RCC 7860 (cell line): ENCODE results near the gene LCN10.

Experiments used
- DNase-seq: peaks from one replicate; pipeline ENCODE4 v3.0.0-alpha.2; 2015; ENCODE audit warnings: low spot score
- FAIRE-seq: peaks from 2 replicates; lab custom pipeline; 2012; peaks lifted over from hg19 to GRCh38; lab: Jason Lieb, UNC

Gene LCN10

DNA sequence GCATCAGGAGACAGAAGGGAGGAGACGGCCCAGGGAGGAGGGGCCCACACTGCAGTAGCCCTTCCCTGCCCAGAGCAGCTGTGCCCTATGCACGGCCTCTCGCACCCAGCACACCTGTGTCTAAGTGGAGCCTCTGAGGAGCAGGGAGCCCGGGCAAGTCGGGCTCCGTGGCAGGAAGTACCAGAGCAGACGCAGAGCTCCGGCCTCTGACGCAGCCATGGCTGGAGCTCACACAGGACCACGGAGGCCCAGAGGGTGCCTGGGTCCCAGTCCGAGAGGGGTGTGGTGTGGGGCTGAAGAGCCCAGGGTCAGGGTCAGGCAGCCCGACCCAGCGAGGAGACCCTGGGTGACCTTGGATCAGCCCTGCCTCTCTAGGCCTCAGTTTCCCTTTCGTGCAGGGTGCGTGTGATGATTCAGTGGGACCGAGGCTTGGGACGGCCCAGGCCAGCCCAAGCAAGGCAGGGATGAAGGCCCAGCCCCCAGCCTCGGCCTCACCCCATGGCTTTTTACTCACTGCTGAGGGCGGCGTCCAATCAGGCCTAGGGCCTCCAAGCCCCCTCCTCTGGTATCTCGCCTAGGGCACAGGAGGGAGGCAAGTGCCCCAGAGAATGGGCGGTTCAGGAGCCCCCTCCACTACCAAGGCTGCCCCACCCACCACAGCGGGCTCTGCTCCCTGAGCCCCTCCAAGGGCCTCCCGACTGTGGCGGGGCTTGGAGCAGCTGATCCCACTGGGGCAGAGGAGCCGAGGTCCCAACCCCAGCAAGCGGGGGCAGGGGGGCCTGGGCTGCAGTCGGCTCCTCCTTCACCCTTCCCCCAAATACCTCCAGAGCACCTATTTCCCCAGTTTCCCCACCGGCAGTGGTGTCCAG is 51.2 kb downstream of the LCN10 start:
- DNase-seq, result no peak

DNA sequence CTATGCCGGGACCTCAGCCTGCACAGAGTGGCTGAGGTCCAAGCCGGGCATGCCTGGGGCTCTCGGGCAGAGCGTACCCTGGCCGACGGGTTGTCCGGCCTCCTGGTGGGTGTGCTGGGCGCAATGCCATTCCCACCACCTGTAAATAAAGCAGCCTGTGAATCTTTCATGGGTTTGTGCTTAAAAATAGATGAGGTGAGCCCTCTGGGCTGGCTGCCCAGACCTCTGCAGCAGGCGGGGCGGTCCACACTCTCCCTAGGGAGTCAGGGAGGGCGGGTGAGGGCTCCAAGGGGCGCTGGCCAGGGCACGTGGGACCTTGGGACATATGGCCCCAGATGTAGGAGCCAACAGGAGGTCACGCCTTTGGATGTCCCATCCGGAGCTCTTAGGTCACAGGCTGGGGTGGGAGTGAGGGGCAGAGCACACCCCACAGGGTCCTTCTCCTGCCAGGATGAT is 51.9 kb downstream of the LCN10 start:
- FAIRE-seq (no peak), DNase-seq (no peak)

More for the DNA sequence above, 51.2 kb downstream of the LCN10 start:
- no peak for FAIRE-seq

DNA sequence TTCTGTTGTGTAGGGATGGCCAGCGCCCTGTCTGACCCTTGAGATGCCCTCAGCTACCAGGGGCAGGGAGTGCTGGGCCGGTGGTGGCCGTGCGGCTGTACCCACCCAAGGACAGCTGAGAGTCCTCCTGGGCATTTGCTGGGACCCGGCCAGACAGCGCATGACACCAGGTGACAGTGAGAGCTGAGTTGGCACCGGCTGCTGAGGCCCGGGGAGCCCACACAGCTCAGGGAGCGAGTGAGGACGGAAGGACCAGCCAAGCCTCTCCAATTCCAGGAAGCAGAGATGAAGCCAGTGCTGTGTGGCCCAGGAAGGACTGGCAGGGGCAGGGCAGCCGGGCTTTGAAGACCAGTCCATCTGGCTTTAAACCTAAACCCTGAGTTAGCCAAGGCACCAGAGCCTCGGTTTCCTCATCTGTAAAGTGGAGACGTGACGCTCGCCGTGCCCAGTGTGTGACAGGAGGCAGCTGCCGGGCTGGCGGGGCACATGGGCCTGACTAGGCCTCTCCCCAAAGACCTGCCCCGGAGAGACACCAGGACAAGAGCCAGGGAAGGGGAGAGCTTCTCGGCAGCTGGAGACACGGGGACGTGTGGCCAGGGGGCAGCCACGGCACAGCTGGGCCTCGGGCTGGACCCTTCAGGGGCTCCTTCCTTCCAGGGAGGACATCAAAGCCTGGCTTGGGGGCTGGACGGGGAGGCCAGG is 52.5 kb downstream of the LCN10 start:
- FAIRE-seq, result no peak

DNA sequence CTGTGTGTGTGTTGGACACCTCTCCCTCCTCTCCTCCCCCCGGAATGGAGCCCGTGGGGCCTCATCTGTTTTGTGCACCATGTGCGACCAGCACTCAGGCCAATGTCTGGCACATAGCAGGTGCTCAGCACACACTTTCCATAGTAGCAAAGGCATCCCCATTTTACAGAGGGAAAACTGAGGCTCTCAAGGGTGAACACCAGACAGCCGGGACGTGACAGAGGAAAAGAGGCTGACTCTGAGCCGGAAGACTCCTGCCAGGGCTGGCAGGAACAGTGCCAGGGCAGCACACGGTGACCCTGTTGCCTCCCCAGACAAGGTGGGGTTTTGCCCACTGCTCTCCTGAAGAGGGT is 53.7 kb downstream of the LCN10 start:
- DNase-seq, result no peak
- FAIRE-seq, result no peak

More for the DNA sequence above, 52.5 kb downstream of the LCN10 start:
- no peak for DNase-seq

DNA sequence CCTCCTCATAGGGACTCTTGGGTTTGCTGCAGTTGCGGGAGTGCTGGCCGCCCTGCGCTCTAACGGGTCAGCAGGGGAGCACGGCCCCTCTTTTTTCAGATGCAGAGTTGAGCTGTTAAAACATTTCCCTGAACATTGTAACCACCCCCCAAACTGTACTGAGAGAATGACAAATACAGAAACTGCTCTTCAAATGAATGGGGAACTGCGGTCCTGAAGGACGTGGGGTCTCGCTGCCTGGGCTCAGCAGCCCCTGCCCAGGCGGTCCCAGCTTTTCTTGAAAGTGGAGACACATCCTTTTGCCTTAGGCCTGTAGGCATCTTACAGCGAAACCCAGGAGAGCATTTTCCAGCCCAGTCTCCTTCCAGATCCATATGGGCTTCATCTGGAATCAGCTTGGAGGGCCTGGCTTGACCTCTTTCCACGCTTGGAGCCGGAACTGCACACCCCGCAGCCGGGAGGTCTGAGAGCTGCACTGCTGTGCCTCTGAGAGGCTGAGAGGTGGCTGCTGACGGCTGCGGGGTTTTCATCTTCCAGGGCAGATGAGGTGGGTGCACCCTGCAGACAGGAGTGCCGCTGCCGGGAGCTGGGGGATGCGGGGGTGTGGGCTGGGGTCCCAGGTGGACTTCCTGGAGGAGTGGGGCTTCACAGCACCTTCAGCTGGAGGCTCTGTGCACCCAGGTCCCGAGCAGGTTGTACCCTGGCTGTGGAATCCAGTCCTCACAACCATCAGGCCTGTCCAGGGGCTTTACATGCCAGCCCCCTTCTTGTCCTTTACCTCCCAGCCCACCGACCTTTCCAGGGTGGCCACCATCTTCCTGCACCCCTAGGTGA is 54.2 kb downstream of the LCN10 start:
- no peak for DNase-seq
- no peak for FAIRE-seq
